ENCODE data around the gene TES. TPM values are rescaled to one million over a fixed set of nuclear protein-coding genes. Genes with fewer than 3 reads are reported as not detected.
"Not testable (repeated sequence)": the region's sequence is repeated elsewhere in the genome, so short reads cannot be mapped to it uniquely, and the experiment has no call there.

The TES gene
- total and polyA plus RNA-seq, 12 donors, result 9.4 to 38.5 (median 16.9) TPM

DNA sequence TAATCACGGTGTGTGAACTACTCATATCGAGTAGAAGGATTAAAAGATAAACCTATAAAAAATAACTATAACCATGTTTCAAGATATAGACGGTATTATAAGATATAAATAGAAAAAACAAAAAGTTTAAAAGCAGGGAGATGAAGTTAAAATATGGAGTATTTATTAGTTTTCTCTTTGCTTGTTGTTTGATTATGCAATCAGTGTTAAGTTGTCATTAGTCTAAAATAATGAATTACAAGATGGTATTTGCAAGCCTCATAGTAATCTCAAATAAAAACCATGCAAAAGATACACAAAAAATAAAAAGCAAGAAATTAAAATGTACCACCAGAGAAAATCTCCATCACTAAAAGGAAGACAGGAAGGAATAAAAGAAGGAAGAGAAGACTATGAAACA lies 83.3 kb downstream of the TES start:
- H3K4me1 ChIP-seq, result no peaks in the 10 kb centered on the region
- no peak overlapping the region for H3K27ac ChIP-seq
- H3K27me3 ChIP-seq, result no peaks in the 10 kb centered on the region
- no peak for ATAC-seq
- H3K36me3 ChIP-seq, result no peaks in the 10 kb centered on the region
- H3K9me3 ChIP-seq, result peaks cover 0 to 33% (median 0%) of the 10 kb centered on the region in 11 donors
- intact Hi-C loops (cut with DNase I), result no loop called here
- TF ChIP-seq, protein P1, sequence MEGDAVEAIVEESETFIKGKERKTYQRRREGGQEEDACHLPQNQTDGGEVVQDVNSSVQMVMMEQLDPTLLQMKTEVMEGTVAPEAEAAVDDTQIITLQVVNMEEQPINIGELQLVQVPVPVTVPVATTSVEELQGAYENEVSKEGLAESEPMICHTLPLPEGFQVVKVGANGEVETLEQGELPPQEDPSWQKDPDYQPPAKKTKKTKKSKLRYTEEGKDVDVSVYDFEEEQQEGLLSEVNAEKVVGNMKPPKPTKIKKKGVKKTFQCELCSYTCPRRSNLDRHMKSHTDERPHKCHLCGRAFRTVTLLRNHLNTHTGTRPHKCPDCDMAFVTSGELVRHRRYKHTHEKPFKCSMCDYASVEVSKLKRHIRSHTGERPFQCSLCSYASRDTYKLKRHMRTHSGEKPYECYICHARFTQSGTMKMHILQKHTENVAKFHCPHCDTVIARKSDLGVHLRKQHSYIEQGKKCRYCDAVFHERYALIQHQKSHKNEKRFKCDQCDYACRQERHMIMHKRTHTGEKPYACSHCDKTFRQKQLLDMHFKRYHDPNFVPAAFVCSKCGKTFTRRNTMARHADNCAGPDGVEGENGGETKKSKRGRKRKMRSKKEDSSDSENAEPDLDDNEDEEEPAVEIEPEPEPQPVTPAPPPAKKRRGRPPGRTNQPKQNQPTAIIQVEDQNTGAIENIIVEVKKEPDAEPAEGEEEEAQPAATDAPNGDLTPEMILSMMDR (IDR thresholded peaks at IDR 0.05), result no peak
- H3K4me3 ChIP-seq, result no peak overlapping the region
- 84 to 96% methylated on average over 3 of the region's 3 CpGs for WGBS, 2 donors
- DNase-seq, result no peak

DNA sequence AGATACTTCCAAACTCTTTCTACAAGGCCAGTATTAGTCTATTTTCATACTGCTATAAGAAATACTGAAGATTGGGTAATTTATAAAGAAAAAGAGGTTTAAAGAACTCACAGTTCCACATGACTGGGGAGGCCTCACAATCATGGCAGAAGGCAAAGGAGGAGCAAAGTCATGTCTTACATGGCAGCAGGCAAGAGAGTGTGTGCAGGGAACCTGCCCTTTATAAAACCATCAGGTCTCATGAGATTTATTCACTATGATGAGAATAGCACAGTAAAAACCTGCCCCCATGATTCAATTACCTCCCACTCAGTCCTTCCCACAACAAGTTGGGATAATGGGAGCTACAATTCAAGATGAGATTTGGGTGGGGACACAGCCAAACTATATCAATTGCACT lies 85.6 kb downstream of the TES start:
- intact Hi-C loops (cut with DNase I); H3K4me3 ChIP-seq; DNase-seq; H3K4me1 ChIP-seq; H3K27me3 ChIP-seq; H3K36me3 ChIP-seq; H3K27ac ChIP-seq; ATAC-seq: not testable (repeated sequence)
- H3K9me3 ChIP-seq, result peaks cover 0 to 33% (median 0%) of the 10 kb centered on the region in 11 donors

DNA sequence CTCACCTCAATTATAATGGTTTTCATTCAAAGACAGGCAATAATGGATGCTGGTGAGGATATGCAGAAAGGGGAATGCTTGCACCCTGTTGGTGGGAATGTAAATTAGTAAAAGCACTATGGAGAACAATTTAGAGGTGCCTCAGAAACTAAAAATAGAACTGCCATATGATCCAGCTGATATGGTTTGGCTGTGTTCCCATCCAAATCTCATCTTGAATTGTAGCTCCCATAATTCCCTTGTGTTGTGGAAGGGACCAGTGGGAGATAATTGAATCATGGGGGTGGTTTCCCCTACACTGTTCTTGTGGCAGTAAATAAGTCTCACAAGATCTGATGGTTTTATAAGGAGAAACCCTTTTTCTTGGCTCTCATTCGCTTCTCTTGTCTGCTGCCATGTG lies 87.7 kb downstream of the TES start:
- intact Hi-C loops (cut with DNase I), result no loop called here
- 97 to 100% methylated on average over 1 of the region's 1 CpG for WGBS, 2 donors
- H3K27ac ChIP-seq, result no peak overlapping the region
- DNase-seq (no peak), ATAC-seq (no peak)
- H3K9me3 ChIP-seq, result peaks cover 0 to 18% (median 0%) of the 10 kb centered on the region in 11 donors
- H3K27me3 ChIP-seq, result no peaks in the 10 kb centered on the region
- TF ChIP-seq, protein P1 (IDR thresholded peaks at IDR 0.05), result no peak
- H3K4me1 ChIP-seq, result no peaks in the 10 kb centered on the region
- H3K4me3 ChIP-seq, result no peak overlapping the region
- H3K36me3 ChIP-seq, result no peaks in the 10 kb centered on the region

DNA sequence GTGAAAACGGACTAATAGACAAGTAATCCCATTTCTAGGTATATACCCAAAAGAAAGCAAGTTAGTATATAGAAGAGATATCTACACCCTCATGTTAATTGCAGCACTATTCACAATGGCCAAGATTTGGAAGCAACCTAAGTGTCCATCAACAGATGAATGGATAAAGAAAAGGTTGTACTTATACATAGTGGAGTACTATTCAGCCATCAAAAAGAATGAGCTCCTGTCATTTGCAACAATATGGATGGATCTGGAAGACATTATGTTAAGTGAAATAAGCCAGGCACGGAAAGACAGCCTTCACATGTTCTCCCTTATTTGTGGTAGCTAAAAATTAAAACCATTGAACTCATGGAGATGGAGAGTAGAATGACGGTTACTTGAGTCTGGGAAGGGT lies 88.2 kb downstream of the TES start:
- intact Hi-C loops (cut with DNase I), result no loop called here
- 97 to 98% methylated on average over 3 of the region's 3 CpGs for WGBS, 2 donors

More for the DNA sequence above, 88.2 kb downstream of the TES start:
- Histone ChIP-seq H3K4me3 (no peak overlapping the region), H3K9me3 (peaks cover 0 to 14% (median 0%) of the 10 kb centered on the region in 11 donors), H3K27ac (no peak overlapping the region), H3K36me3 (no peaks in the 10 kb centered on the region), H3K27me3 (no peaks in the 10 kb centered on the region), H3K4me1 (no peaks in the 10 kb centered on the region)
- ATAC-seq (no peak), DNase-seq (no peak)
- TF ChIP-seq, protein P1 (IDR thresholded peaks at IDR 0.05), result no peak
